ENCODE results near the gene SLC39A8.
A peak's percentile ranks its signal among the peaks of the same experiment; 100 is the strongest.

Gene SLC39A8

DNA sequence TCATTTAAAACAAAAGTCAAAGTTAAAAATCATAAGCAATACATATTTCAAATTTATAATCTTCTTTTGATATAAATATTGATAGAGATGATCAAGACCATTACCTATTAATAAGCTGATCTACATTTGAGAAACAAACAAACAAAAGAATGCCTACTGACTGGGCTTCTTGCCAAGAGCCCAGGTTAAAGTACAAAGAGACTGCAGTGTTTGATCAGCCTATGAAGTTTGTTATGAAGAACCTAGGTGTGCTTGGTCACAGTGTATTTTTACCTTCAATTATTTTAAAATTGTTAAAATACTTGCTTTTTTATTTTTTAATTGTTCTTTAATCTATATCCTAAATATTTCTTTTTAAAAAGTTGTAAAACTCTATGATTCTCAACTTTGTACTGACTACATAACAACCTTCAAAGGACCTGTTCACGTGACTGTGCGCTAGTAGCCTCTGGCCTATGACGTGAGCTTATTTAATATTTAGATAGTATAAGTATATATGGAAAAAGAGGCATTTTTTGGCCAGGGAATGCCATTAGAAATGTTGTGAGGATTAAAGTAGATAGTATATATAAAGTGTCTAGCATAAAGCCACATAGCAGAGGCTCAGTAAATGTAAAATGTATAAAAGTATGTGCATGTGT is 11.4 kb upstream of the SLC39A8 start:
- Histone ChIP-seq H3K27me3 (ENCODE audit: control insufficient read depth in 2 of 2, insufficient read depth in 2 of 2, low read length in 2 of 2) (no peaks in the 10 kb centered on the region), H3K4me3 (ENCODE audit: low read length in 2 of 2) (no peak overlapping the region), H3K27ac (ENCODE audit: low read depth in 2 of 2, low read length in 2 of 2) (peak overlapping the region in 1 of 2 donors; percentile 39), H3K4me1 (ENCODE audit: control insufficient read depth in 2 of 2, insufficient read depth in 2 of 2, low read length in 2 of 2) (peaks cover 16 to 18% of the 10 kb centered on the region in 2 donors), H3K36me3 (ENCODE audit: control insufficient read depth in 2 of 2, insufficient read depth in 2 of 2, low read length in 2 of 2) (no peaks in the 10 kb centered on the region), H3K9ac (ENCODE audit: low read depth in 1 of 2, low read length in 2 of 2) (no peak overlapping the region), H3K9me3 (ENCODE audit: control insufficient read depth in 2 of 2, low read length in 2 of 2) (no peaks in the 10 kb centered on the region)

DNA sequence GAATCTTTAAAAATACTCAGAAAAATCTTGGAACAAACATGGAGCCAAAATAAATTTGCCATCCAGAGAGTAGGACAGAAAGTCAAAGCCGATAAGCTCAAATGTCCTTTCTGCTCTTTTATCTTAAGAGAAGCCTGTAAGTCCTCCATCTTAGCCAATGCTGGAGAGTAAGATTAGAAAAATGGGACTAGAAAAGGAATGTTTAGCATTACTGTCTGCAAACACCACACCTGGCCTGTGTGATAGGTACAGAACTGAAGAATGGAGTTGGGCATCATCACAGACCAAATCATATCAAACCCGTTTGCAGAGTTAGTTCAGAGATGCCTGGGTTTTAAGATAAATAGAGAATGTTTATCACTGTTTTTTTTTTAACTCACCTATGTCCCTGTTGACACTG is 10.5 kb upstream of the SLC39A8 start:
- Histone ChIP-seq H3K27me3 (ENCODE audit: control insufficient read depth in 2 of 2, insufficient read depth in 2 of 2, low read length in 2 of 2) (no peaks in the 10 kb centered on the region), H3K9me3 (ENCODE audit: control insufficient read depth in 2 of 2, low read length in 2 of 2) (no peaks in the 10 kb centered on the region), H3K9ac (ENCODE audit: low read depth in 1 of 2, low read length in 2 of 2) (no peak overlapping the region), H3K4me1 (ENCODE audit: control insufficient read depth in 2 of 2, insufficient read depth in 2 of 2, low read length in 2 of 2) (peaks cover 16 to 22% of the 10 kb centered on the region in 2 donors), H3K27ac (ENCODE audit: low read depth in 2 of 2, low read length in 2 of 2) (peak overlapping the region in 1 of 2 donors; percentile 52), H3K4me3 (ENCODE audit: low read length in 2 of 2) (no peak overlapping the region), H3K36me3 (ENCODE audit: control insufficient read depth in 2 of 2, insufficient read depth in 2 of 2, low read length in 2 of 2) (no peaks in the 10 kb centered on the region)

DNA sequence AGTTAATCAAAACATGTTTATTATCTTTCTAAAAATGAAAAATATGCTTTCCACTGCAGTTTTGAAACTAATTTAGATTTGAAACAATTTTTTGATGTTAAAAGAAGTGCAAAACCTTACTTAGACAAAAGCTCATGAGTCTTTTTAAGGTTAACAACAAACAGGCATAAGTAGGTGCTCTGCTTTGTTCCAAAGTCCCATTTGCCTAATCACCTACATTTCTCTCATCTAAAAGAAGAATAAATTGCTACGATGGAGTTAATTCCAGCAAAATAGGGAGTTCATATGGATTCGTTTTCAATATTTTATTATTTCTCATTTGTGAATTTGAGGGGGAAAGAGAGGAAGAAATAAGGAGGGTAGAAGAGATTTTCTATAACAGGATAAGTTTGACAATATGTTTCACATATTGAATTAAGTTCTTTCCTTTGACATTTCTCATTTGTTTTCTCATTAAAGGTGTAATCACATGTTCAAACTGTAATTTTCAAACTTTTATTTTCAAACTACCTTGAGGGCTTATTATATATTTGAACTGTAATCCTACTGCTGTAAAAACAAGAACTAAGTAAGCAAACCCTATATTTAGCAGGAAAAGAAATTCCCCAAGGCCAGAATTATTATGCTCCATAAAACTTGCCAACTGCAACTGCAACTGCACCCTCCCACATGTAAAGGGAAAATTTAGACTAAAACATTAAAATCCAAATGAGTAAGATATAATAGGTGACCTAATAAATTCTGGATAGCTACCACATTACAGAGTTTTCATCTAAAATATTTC is 9.6 kb upstream of the SLC39A8 start:
- Histone ChIP-seq H3K27me3 (ENCODE audit: control insufficient read depth in 2 of 2, insufficient read depth in 2 of 2, low read length in 2 of 2) (no peaks in the 10 kb centered on the region), H3K27ac (ENCODE audit: low read depth in 2 of 2, low read length in 2 of 2) (peak overlapping the region; percentile 30 to 67), H3K4me1 (ENCODE audit: control insufficient read depth in 2 of 2, insufficient read depth in 2 of 2, low read length in 2 of 2) (peaks cover 16 to 24% of the 10 kb centered on the region in 2 donors), H3K36me3 (ENCODE audit: control insufficient read depth in 2 of 2, insufficient read depth in 2 of 2, low read length in 2 of 2) (no peaks in the 10 kb centered on the region), H3K4me3 (ENCODE audit: low read length in 2 of 2) (no peak overlapping the region), H3K9me3 (ENCODE audit: control insufficient read depth in 2 of 2, low read length in 2 of 2) (no peaks in the 10 kb centered on the region), H3K9ac (ENCODE audit: low read depth in 1 of 2, low read length in 2 of 2) (peak overlapping the region in 1 of 2 donors; percentile 8)

DNA sequence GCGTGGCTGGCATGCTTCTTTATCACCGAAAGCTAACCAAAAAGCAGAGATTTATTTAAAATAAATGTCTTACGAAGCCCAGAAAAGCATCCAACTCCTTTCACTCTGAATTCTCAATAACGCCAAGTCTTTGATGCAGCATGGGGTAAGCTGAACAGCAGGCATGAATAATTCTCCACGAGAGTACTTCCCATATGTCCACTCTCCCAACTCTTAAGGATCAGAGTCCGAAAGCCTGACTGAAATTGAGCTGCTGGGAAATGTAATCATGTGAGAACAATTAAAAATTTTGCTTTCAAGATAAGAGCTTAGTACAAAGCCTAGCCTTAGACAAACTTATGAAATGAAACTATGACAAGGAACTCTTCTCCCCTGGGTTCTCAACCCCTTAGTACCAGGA is 7.5 kb upstream of the SLC39A8 start:
- peak overlapping the region; percentile 63 to 80 for H3K4me3 ChIP-seq (ENCODE audit: low read length in 2 of 2)
- H3K36me3 ChIP-seq (ENCODE audit: control insufficient read depth in 2 of 2, insufficient read depth in 2 of 2, low read length in 2 of 2), result no peaks in the 10 kb centered on the region
- no peaks in the 10 kb centered on the region for H3K27me3 ChIP-seq (ENCODE audit: control insufficient read depth in 2 of 2, insufficient read depth in 2 of 2, low read length in 2 of 2)
- peak overlapping the region; percentile 60 to 61 for H3K9ac ChIP-seq (ENCODE audit: low read depth in 1 of 2, low read length in 2 of 2)
- H3K4me1 ChIP-seq (ENCODE audit: control insufficient read depth in 2 of 2, insufficient read depth in 2 of 2, low read length in 2 of 2), result peaks cover 19 to 31% of the 10 kb centered on the region in 2 donors
- no peaks in the 10 kb centered on the region for H3K9me3 ChIP-seq (ENCODE audit: control insufficient read depth in 2 of 2, low read length in 2 of 2)
- H3K27ac ChIP-seq (ENCODE audit: low read depth in 2 of 2, low read length in 2 of 2), result peak overlapping the region; percentile 73 to 83

DNA sequence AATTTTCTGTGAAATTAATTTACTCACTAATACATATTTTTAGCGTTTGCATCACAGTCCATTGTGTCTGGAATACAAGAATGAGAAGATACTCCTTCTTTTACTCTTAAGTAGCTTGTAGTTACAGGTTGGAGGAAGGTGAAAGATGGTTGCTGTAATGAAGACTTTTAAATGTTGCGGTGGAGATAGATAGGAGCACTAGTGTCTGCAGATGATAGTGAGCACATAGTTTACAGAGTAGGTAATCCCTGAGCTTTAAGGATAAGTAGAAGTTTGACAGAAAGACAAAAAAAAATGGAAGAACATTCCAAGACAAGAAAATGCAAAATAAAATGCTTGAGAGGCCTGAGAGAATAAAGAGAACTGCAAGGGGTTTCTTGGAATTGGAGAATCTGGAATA is 5.4 kb upstream of the SLC39A8 start:
- Histone ChIP-seq H3K27me3 (ENCODE audit: control insufficient read depth in 2 of 2, insufficient read depth in 2 of 2, low read length in 2 of 2) (no peaks in the 10 kb centered on the region), H3K4me1 (ENCODE audit: control insufficient read depth in 2 of 2, insufficient read depth in 2 of 2, low read length in 2 of 2) (peaks cover 18 to 33% of the 10 kb centered on the region in 2 donors), H3K4me3 (ENCODE audit: low read length in 2 of 2) (peak overlapping the region in 1 of 2 donors; percentile 80), H3K9me3 (ENCODE audit: control insufficient read depth in 2 of 2, low read length in 2 of 2) (no peaks in the 10 kb centered on the region), H3K9ac (ENCODE audit: low read depth in 1 of 2, low read length in 2 of 2) (no peak overlapping the region), H3K36me3 (ENCODE audit: control insufficient read depth in 2 of 2, insufficient read depth in 2 of 2, low read length in 2 of 2) (no peaks in the 10 kb centered on the region), H3K27ac (ENCODE audit: low read depth in 2 of 2, low read length in 2 of 2) (no peak overlapping the region)

DNA sequence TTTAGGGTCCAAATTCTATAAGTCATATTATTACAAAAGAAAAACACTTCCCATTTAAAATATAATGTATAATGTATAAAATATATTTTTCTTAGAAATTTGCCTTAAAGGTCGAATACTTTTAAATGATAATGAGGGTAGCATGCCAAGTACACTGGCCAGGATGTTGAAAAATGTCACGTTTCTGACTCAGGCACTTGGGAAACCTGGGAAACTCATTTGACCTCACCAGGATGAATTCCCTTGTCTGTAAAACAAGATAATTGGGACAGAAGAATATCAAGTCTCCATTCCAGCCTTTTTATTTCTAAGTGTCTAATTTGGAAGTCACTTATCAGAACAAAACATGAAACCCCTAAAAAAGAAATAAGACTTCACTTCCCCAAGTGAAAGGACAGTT is 3.4 kb upstream of the SLC39A8 start:
- Histone ChIP-seq H3K4me3 (ENCODE audit: low read length in 2 of 2) (no peak overlapping the region), H3K9me3 (ENCODE audit: control insufficient read depth in 2 of 2, low read length in 2 of 2) (no peaks in the 10 kb centered on the region), H3K27ac (ENCODE audit: low read depth in 2 of 2, low read length in 2 of 2) (no peak overlapping the region), H3K9ac (ENCODE audit: low read depth in 1 of 2, low read length in 2 of 2) (no peak overlapping the region), H3K36me3 (ENCODE audit: control insufficient read depth in 2 of 2, insufficient read depth in 2 of 2, low read length in 2 of 2) (no peaks in the 10 kb centered on the region), H3K4me1 (ENCODE audit: control insufficient read depth in 2 of 2, insufficient read depth in 2 of 2, low read length in 2 of 2) (peaks cover 10 to 27% of the 10 kb centered on the region in 2 donors), H3K27me3 (ENCODE audit: control insufficient read depth in 2 of 2, insufficient read depth in 2 of 2, low read length in 2 of 2) (no peaks in the 10 kb centered on the region)

DNA sequence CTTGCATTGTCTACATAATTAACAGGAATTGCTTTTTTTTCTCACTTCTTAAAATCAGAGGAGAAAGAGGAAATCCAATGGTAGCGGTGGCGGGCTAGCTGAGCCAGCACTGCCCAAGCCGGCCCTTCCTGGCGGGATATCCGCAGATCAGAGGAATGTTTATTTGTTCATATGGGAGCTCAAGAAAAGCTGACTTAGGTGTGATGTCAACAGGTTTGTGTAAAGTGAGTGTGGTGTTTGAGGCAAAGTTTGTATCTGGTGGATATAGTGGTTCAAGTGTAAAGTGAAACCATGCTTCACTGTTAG is 466 bp upstream of the SLC39A8 start:
- H3K9ac ChIP-seq (ENCODE audit: low read depth in 1 of 2, low read length in 2 of 2), result peak overlapping the region; percentile 54 to 76
- H3K27ac ChIP-seq (ENCODE audit: low read depth in 2 of 2, low read length in 2 of 2), result peak overlapping the region; percentile 77 to 86
- H3K4me3 ChIP-seq (ENCODE audit: low read length in 2 of 2), result peak overlapping the region; percentile 81 to 96
- H3K36me3 ChIP-seq (ENCODE audit: control insufficient read depth in 2 of 2, insufficient read depth in 2 of 2, low read length in 2 of 2), result no peaks in the 10 kb centered on the region
- H3K4me1 ChIP-seq (ENCODE audit: control insufficient read depth in 2 of 2, insufficient read depth in 2 of 2, low read length in 2 of 2), result peaks cover 21 to 23% of the 10 kb centered on the region in 2 donors
- H3K27me3 ChIP-seq (ENCODE audit: control insufficient read depth in 2 of 2, insufficient read depth in 2 of 2, low read length in 2 of 2), result no peaks in the 10 kb centered on the region
- H3K9me3 ChIP-seq (ENCODE audit: control insufficient read depth in 2 of 2, low read length in 2 of 2), result no peaks in the 10 kb centered on the region

DNA sequence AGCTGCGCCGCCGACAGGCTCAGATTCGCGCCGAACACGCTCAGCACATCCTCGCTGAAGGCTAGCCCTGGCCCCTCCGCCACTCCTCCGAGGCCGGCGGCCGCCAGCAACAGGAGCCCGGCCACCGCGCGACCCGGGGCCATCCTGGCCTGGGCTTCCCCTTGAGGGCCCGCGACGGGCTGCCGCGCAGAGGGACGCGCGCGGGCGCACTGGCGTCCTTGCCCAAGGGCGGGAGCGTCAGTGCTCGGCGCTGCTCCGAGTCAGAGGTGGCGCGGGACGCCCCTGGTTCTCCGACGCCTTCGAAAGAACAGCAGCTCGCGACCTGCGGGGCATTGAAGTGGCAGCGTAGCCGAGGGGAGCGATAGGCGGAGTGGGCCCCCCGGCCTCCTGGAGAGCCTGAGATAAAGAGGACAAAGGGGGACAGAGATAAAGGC is 745 bp downstream of the SLC39A8 start:
- Histone ChIP-seq H3K9me3 (ENCODE audit: control insufficient read depth in 2 of 2, low read length in 2 of 2) (no peaks in the 10 kb centered on the region), H3K27me3 (ENCODE audit: control insufficient read depth in 2 of 2, insufficient read depth in 2 of 2, low read length in 2 of 2) (no peaks in the 10 kb centered on the region), H3K4me1 (ENCODE audit: control insufficient read depth in 2 of 2, insufficient read depth in 2 of 2, low read length in 2 of 2) (peaks cover 20 to 21% of the 10 kb centered on the region in 2 donors), H3K27ac (ENCODE audit: low read depth in 2 of 2, low read length in 2 of 2) (peak overlapping the region; percentile 77 to 86), H3K9ac (ENCODE audit: low read depth in 1 of 2, low read length in 2 of 2) (peak overlapping the region; percentile 76 to 85), H3K36me3 (ENCODE audit: control insufficient read depth in 2 of 2, insufficient read depth in 2 of 2, low read length in 2 of 2) (no peaks in the 10 kb centered on the region), H3K4me3 (ENCODE audit: low read length in 2 of 2) (peak overlapping the region; percentile 81 to 96)

DNA sequence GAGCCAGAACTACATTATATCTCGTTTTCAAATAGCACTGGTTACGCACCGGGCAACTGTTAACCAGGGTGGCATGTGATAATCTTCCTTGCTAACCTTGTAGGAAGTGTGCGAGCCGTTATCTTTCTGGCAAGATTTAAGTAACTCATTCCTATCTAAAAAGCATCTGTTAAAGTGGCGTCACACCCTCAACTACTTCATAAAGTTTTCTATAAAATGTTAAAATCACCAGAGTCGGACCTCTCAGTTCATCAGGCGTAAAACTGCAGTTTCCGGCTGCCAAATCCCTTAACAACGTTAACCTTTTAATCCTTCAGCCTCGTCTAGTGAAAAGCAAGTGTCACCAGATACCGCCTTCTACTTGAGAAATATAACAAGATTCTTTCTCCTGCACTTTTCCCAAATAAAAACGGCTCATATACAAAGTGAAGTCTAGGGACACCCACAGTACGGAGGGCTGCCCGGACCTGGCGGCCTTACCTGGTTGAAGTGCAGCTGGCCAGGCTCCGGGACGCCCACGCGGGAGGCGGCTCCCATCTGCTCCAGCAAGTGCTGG is 1.2 kb downstream of the SLC39A8 start:
- Histone ChIP-seq H3K27ac (ENCODE audit: low read depth in 2 of 2, low read length in 2 of 2) (peak overlapping the region; percentile 77 to 86), H3K9me3 (ENCODE audit: control insufficient read depth in 2 of 2, low read length in 2 of 2) (no peaks in the 10 kb centered on the region), H3K36me3 (ENCODE audit: control insufficient read depth in 2 of 2, insufficient read depth in 2 of 2, low read length in 2 of 2) (no peaks in the 10 kb centered on the region), H3K4me3 (ENCODE audit: low read length in 2 of 2) (peak overlapping the region; percentile 81 to 96), H3K27me3 (ENCODE audit: control insufficient read depth in 2 of 2, insufficient read depth in 2 of 2, low read length in 2 of 2) (no peaks in the 10 kb centered on the region), H3K9ac (ENCODE audit: low read depth in 1 of 2, low read length in 2 of 2) (peak overlapping the region; percentile 76 to 85), H3K4me1 (ENCODE audit: control insufficient read depth in 2 of 2, insufficient read depth in 2 of 2, low read length in 2 of 2) (peaks cover 15 to 18% of the 10 kb centered on the region in 2 donors)

DNA sequence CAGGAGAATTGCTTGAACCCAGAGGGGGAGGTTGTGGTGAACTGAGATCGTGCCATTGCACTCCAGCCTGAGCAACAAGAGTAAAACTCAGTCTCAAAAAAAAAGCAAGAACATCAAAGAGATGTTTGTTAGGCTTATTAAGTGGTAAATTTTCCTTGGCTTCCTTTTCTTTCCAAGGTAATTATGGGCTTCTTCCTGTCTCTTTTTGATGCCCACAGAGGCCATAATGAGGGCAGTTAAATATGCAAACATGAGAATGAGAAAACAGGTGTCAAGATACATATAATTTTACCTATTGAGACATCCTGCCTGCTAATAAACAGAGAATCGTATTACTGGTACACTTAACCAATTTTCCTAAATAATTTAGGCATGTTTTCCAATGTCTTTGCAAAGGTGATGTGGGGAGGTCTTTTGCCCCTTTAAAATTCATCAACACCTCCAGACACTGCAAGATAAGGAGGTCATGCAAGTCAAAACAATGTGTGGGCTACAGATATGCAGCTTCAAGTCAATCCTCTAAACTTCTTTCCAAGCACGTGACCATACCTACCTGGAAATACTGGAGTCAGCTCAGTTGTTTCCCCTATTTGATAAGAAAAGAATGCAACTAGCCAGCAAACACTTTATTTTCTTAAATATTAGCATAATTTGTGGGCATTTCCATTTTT is 2.7 kb downstream of the SLC39A8 start:
- Histone ChIP-seq H3K27ac (ENCODE audit: low read depth in 2 of 2, low read length in 2 of 2) (no peak overlapping the region), H3K36me3 (ENCODE audit: control insufficient read depth in 2 of 2, insufficient read depth in 2 of 2, low read length in 2 of 2) (no peaks in the 10 kb centered on the region), H3K4me3 (ENCODE audit: low read length in 2 of 2) (peak overlapping the region in 1 of 2 donors; percentile 96), H3K9me3 (ENCODE audit: control insufficient read depth in 2 of 2, low read length in 2 of 2) (no peaks in the 10 kb centered on the region), H3K27me3 (ENCODE audit: control insufficient read depth in 2 of 2, insufficient read depth in 2 of 2, low read length in 2 of 2) (no peaks in the 10 kb centered on the region), H3K9ac (ENCODE audit: low read depth in 1 of 2, low read length in 2 of 2) (no peak overlapping the region), H3K4me1 (ENCODE audit: control insufficient read depth in 2 of 2, insufficient read depth in 2 of 2, low read length in 2 of 2) (peaks cover 13 to 18% of the 10 kb centered on the region in 2 donors)

Data from mucosa of rectum (tissue), 2 donors.